CD14-positive monocyte (primary cell): Measurements from ENCODE around the gene CSMD2. TPM values are rescaled to one million over a fixed set of nuclear protein-coding genes. Genes with fewer than 3 reads are reported as not detected.

Experiments used
- DNase-seq, 3 donors: peaks; one replicate each; pipeline ENCODE4 v3.0.0-alpha.2; 2011 to 2022
- H2AFZ ChIP-seq: 2 replicates; pipeline ENCODE4 v1.6.0; 2012; ENCODE audit warnings: mild to moderate bottlenecking, low read depth, low read length, inconsistent platforms; ENCODE audit not compliant: insufficient read depth, poor library complexity, severe bottlenecking
- H3K27ac ChIP-seq, 2 donors: 1 replicate in 1 of 2; 2 replicates in 1 of 2; pipeline ENCODE4 v1.5.1; 2012 to 2013; ENCODE audit warnings: low read length in 2 of 2, control low read depth in 1 of 2, inconsistent platforms in 1 of 2, low read depth in 1 of 2, mild to moderate bottlenecking in 1 of 2
- H3K27me3 ChIP-seq, 2 donors: one replicate each; pipeline versions ENCODE4 v1.6.0 to v1.6.1; 2011 to 2013; ENCODE audit warnings: low read length in 2 of 2; ENCODE audit not compliant: control insufficient read depth in 2 of 2, insufficient read depth in 2 of 2
- H3K36me3 ChIP-seq, 2 donors: replicated peaks in 1 of 2; 1 replicate in 1 of 2; 2 replicates in 1 of 2; pipeline versions ENCODE4 v1.5.1 to v1.6.1; 2012 to 2013; ENCODE audit warnings: low read length in 2 of 2, control low read depth in 1 of 2, inconsistent platforms in 1 of 2, mild to moderate bottlenecking in 1 of 2; ENCODE audit not compliant: insufficient read depth in 2 of 2, control insufficient read depth in 1 of 2
- H3K4me1 ChIP-seq, 2 donors: 1 replicate in 1 of 2; 2 replicates in 1 of 2; pipeline versions ENCODE4 v1.5.1 to v1.6.1; 2012 to 2013; ENCODE audit warnings: low read length in 2 of 2, control low read depth in 1 of 2, inconsistent platforms in 1 of 2, mild to moderate bottlenecking in 1 of 2, moderate library complexity in 1 of 2; ENCODE audit not compliant: insufficient read depth in 2 of 2, control insufficient read depth in 1 of 2
- H3K4me2 ChIP-seq: replicated peaks from 2 replicates; pipeline ENCODE3; 2012; ENCODE audit warnings: low read length, moderate library complexity, mild to moderate bottlenecking; ENCODE audit not compliant: poor library complexity, severe bottlenecking; ENCODE audit errors: extremely low read depth
- H3K4me3 ChIP-seq, 3 experiments: fragments of 200-600 bp in 1 of 3; sonication (generic) in 1 of 3; replicated peaks in 1 of 3; 1 replicate in 2 of 3; 2 replicates in 1 of 3; pipeline ENCODE4 v1.5.1; 2011 to 2013; ENCODE audit warnings: low read length in 3 of 3, mild to moderate bottlenecking in 3 of 3, control low read depth in 2 of 3, low read depth in 2 of 3, inconsistent platforms in 1 of 3, moderate library complexity in 1 of 3
- H3K79me2 ChIP-seq: 2 replicates; pipeline ENCODE4 v1.6.0; 2012; ENCODE audit warnings: mild to moderate bottlenecking, control low read depth, inconsistent platforms, low read length, moderate library complexity; ENCODE audit not compliant: insufficient read depth
- H3K9ac ChIP-seq: 2 replicates; pipeline ENCODE4 v1.6.0; 2017; ENCODE audit warnings: low read length, mild to moderate bottlenecking; ENCODE audit not compliant: insufficient read depth, poor library complexity, severe bottlenecking
- H3K9me3 ChIP-seq, 2 donors: replicated peaks in 1 of 2; 1 replicate in 1 of 2; 2 replicates in 1 of 2; pipeline versions ENCODE4 v1.5.1 to v1.6.1; 2012 to 2013; ENCODE audit warnings: low read length in 2 of 2, control low read depth in 1 of 2; ENCODE audit not compliant: control insufficient read depth in 1 of 2, insufficient read depth in 1 of 2
- H4K20me1 ChIP-seq: 2 replicates; pipeline ENCODE4 v1.6.0; 2012; ENCODE audit warnings: mild to moderate bottlenecking, low read length, control low read depth, moderate library complexity; ENCODE audit not compliant: insufficient read depth
- H3K27ac Mint-ChIP-seq, 7 donors: one replicate each; pipeline ENCODE4 v1.8.0; 2020; ENCODE audit warnings: mild to moderate bottlenecking in 7 of 7, mixed read lengths in 7 of 7, moderate library complexity in 6 of 7, inconsistent platforms in 2 of 7
- H3K27me3 Mint-ChIP-seq, 3 donors: one replicate each; pipeline ENCODE4 v1.8.0; 2021 to 2022; ENCODE audit warnings: low read depth in 3 of 3, mild to moderate bottlenecking in 3 of 3, mixed read lengths in 3 of 3, moderate library complexity in 3 of 3, inconsistent platforms in 1 of 3
- H3K36me3 Mint-ChIP-seq, 2 donors: one replicate each; pipeline ENCODE4 v1.8.0; 2020; ENCODE audit warnings: mixed read lengths in 2 of 2, inconsistent platforms in 1 of 2, mild to moderate bottlenecking in 1 of 2
- H3K4me1 Mint-ChIP-seq: one replicate; pipeline ENCODE4 v1.8.0; 2020; ENCODE audit warnings: mild to moderate bottlenecking, mixed read lengths
- H3K4me3 Mint-ChIP-seq, 2 donors: one replicate each; pipeline ENCODE4 v1.8.0; 2020; ENCODE audit warnings: mild to moderate bottlenecking in 2 of 2, mixed read lengths in 2 of 2, moderate library complexity in 1 of 2
- H3K9me3 Mint-ChIP-seq, 7 donors: one replicate each; pipeline ENCODE4 v1.8.0; 2020 to 2022; ENCODE audit warnings: mixed read lengths in 7 of 7, mild to moderate bottlenecking in 6 of 7, moderate library complexity in 6 of 7, inconsistent platforms in 2 of 7
- CTCF ChIP-seq: fragments of 200-600 bp; IDR thresholded peaks from one replicate; pipeline ENCODE4 v1.8.0; 2022; ENCODE audit warnings: antibody characterized with exemption, mild to moderate bottlenecking
- WGBS: methylation state at CpG from one replicate; pipeline ENCODE4 v1.1.5; 2013; ENCODE audit warnings: missing lambda C conversion rate; ENCODE audit not compliant: insufficient coverage; 5-methylcytosine and 5-hydroxymethylcytosine counted together
- intact Hi-C, 2 donors: fragments of 100-400 bp; cut with micrococcal nuclease; formaldehyde crosslinking; loops; one replicate each; pipeline versions ENCODE4 v1.15.0 to v1.15.1; 2023
- polyA plus RNA-seq, 3 donors: library from polyadenylated mRNA; depleted of rRNA in 1 of 3; unstranded in 2 of 3; stranded (reverse) in 1 of 3; fragments of 300-500 nt in 2 of 3; fragments of >200 nt in 1 of 3; fragmentation: Illumina TruSeq in 2 of 3; gene quantifications; 1 replicate in 2 of 3; 2 replicates in 1 of 3; pipeline ENCODE4 v1.2.3, GENCODE V29; 2012 to 2021

CSMD2 gene
- polyA plus RNA-seq, 3 donors: 0.04 TPM; not detected in 2

GRCh38 chr1:33782776-33783175 is 382.3 kb downstream of the CSMD2 start:
- Mint-ChIP-seq H3K36me3 (no peaks in the 10 kb centered on the region), H3K27ac (no peak overlapping the region), H3K9me3 (peaks cover 0 to 6% (median 0%) of the 10 kb centered on the region in 7 donors), H3K4me3 (no peak overlapping the region), H3K27me3 (peaks cover 0 to 6% (median 2%) of the 10 kb centered on the region in 3 donors), H3K4me1 (no peaks in the 10 kb centered on the region)
- no peaks in the 10 kb centered on the region for H3K4me1 ChIP-seq
- H3K27ac ChIP-seq: no peak overlapping the region
- H2AFZ ChIP-seq: no peak overlapping the region
- no peak for DNase-seq
- no peaks in the 10 kb centered on the region for H4K20me1 ChIP-seq
- no peaks in the 10 kb centered on the region for H3K9me3 ChIP-seq
- H3K4me2 ChIP-seq: no peak overlapping the region
- H3K9ac ChIP-seq: no peak overlapping the region
- TF ChIP-seq CTCF: no peak
- 82% methylated on average over 4 of the region's 7 CpGs for WGBS
- no peaks in the 10 kb centered on the region for H3K36me3 ChIP-seq
- no peaks in the 10 kb centered on the region for H3K79me2 ChIP-seq
- H3K4me3 ChIP-seq: no peak overlapping the region
- intact Hi-C loops: no loop called here
- no peaks in the 10 kb centered on the region for H3K27me3 ChIP-seq

- no peak for TF ChIP-seq CTCF
- Mint-ChIP-seq H3K27ac (no peak overlapping the region), H3K27me3 (peaks cover 0 to 6% (median 2%) of the 10 kb centered on the region in 3 donors), H3K4me3 (no peak overlapping the region), H3K4me1 (no peaks in the 10 kb centered on the region), H3K9me3 (peaks cover 0 to 4% (median 0%) of the 10 kb centered on the region in 7 donors), H3K36me3 (no peaks in the 10 kb centered on the region)
- Histone ChIP-seq H3K4me2 (no peak overlapping the region), H3K4me3 (no peak overlapping the region), H3K9ac (no peak overlapping the region), H4K20me1 (no peaks in the 10 kb centered on the region), H2AFZ (no peak overlapping the region), H3K27ac (no peak overlapping the region), H3K79me2 (no peaks in the 10 kb centered on the region), H3K27me3 (no peaks in the 10 kb centered on the region), H3K36me3 (no peaks in the 10 kb centered on the region), H3K9me3 (no peaks in the 10 kb centered on the region), H3K4me1 (no peaks in the 10 kb centered on the region)
- 80% methylated on average over 2 of the region's 2 CpGs for WGBS
- intact Hi-C loops: no loop called here
- no peak for DNase-seq
Measured at GRCh38 chr1:33781652-33782051, 383.4 kb downstream of the CSMD2 start.
